Activated CD8-positive, alpha-beta memory T cell treated with anti-CD3 and anti-CD28 coated beads, Interleukin-2, amount 50 U/mL, for 24 hours (primary cell): ENCODE data around the gene PUS3.

Source experiments
- DNase-seq: peaks from one replicate; pipeline ENCODE4 v3.0.0-alpha.2; 2020; ENCODE audit errors: extremely low read depth

PUS3 gene

GRCh38 chr11:125941619-125942611 lies 38.9 kb upstream of the PUS3 start:
- DNase-seq = peak; percentile 4

GRCh38 chr11:125941267-125941618 lies 38.2 kb upstream of the PUS3 start:
- DNase-seq = no peak

- DNase-seq = no peak
These were observed 37.1 kb upstream of the PUS3 start for GRCh38 chr11:125940145-125940544.

GRCh38 chr11:125939081-125939521 lies 36.1 kb upstream of the PUS3 start:
- no peak for DNase-seq

GRCh38 chr11:125938418-125938817 lies 35.4 kb upstream of the PUS3 start:
- no peak for DNase-seq

GRCh38 chr11:125935618-125936199 lies 32.7 kb upstream of the PUS3 start:
- no peak for DNase-seq

GRCh38 chr11:125935056-125935455 lies 32.0 kb upstream of the PUS3 start:
- no peak for DNase-seq

GRCh38 chr11:125934473-125934872 lies 31.5 kb upstream of the PUS3 start:
- DNase-seq = no peak

- DNase-seq = peak; percentile 5
These were observed 30.2 kb upstream of the PUS3 start for GRCh38 chr11:125933030-125933813.

GRCh38 chr11:125932301-125932700 lies 29.3 kb upstream of the PUS3 start:
- DNase-seq = no peak

- no peak for DNase-seq
These were observed 28.7 kb upstream of the PUS3 start for GRCh38 chr11:125931668-125932067.

- DNase-seq = no peak
These were observed 28.1 kb upstream of the PUS3 start for GRCh38 chr11:125931116-125931515.

- DNase-seq = no peak
These were observed 27.1 kb upstream of the PUS3 start for GRCh38 chr11:125930076-125930450.

- no peak for DNase-seq
These were observed 26.6 kb upstream of the PUS3 start for GRCh38 chr11:125929445-125930075.

GRCh38 chr11:125926682-125927081 lies 23.7 kb upstream of the PUS3 start:
- no peak for DNase-seq

- DNase-seq = no peak
These were observed 22.8 kb upstream of the PUS3 start for GRCh38 chr11:125925804-125926203.

- no peak for DNase-seq
These were observed 22.3 kb upstream of the PUS3 start for GRCh38 chr11:125925247-125925740.

- DNase-seq = no peak
These were observed 21.5 kb upstream of the PUS3 start for GRCh38 chr11:125924384-125925007.

GRCh38 chr11:125923633-125924032 lies 20.6 kb upstream of the PUS3 start:
- DNase-seq = no peak

GRCh38 chr11:125923012-125923579 lies 20.1 kb upstream of the PUS3 start:
- DNase-seq = no peak

GRCh38 chr11:125922156-125922555 lies 19.1 kb upstream of the PUS3 start:
- no peak for DNase-seq
